GM12872 (cell line): ENCODE results near the gene ZNF91.

ENCODE experiments used
- CTCF ChIP-seq: IDR thresholded peaks from 3 replicates; pipeline ENCODE4 v1.5.1; 2011; ENCODE audit warnings: low read depth, mild to moderate bottlenecking, low read length, moderate library complexity; ENCODE audit not compliant: insufficient read depth

The ZNF91 gene

GRCh38 chr19:23377276-23377675 is 18.0 kb downstream of the ZNF91 start:
- no peak for TF ChIP-seq CTCF

GRCh38 chr19:23366437-23366836 is 28.8 kb downstream of the ZNF91 start:
- no peak for TF ChIP-seq CTCF

- TF ChIP-seq CTCF, result no peak
Observed at GRCh38 chr19:23365222-23365621, 30.0 kb downstream of the ZNF91 start.

- TF ChIP-seq CTCF, result no peak
Observed at GRCh38 chr19:23351806-23352205, 43.5 kb downstream of the ZNF91 start.

GRCh38 chr19:23346696-23347095 is 48.6 kb downstream of the ZNF91 start:
- no peak for TF ChIP-seq CTCF

- TF ChIP-seq CTCF, result 0 out of 3 replicates have a peak, but pooled peaks have one; percentile 16
Observed at GRCh38 chr19:23345838-23346237, 49.4 kb downstream of the ZNF91 start.

GRCh38 chr19:23343434-23344010 is 51.7 kb downstream of the ZNF91 start:
- no peak for TF ChIP-seq CTCF

- TF ChIP-seq CTCF, result no peak
Observed at GRCh38 chr19:23328211-23328610, 67.1 kb downstream of the ZNF91 start.
